ENCODE measurements around the gene FOXO3.

The FOXO3 gene

GRCh38 chr6:108604156-108604555 lies 43.4 kb downstream of the FOXO3 start:
- DNase-seq = no peak

- no peak for DNase-seq
These were observed 45.6 kb downstream of the FOXO3 start for GRCh38 chr6:108606250-108606690.

DNA sequence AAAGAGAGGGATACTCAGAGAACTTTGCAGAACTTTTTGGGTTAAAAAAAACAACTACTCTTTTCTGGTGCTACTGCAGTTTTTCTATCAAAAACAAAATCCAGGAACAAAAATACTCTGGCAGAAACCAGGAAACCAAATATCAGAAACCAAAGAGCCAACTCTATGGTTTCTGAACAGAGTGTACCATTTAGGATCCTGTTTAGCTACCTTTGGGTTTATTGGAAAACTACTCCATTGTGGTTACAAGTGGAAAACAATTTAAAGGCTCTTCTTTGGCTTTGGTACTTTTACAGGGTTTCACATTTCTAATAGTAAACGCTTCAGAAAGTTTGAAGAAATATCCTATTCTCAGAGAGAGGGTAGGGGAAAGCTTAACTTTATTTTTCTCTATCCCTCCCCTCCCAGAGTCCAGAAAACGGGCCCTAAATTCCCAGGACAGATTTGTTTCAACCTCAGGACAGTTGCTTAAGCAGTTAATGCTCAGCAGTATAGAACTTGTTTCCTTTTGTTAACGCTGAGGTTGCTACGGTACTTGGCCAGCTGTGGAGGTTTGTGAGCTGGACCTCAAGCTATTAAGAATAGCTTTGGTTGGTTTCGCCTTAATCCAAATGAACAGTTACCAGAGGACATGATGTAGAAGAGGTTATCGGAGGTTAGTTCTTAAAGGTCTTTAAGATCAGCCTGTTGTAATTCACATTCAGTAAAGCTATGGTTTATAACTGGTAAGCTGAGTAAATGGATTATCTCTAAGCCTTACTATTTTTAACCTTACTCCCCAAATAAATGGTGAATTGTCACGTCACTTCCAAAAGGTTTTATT lies 47.9 kb downstream of the FOXO3 start:
- no peak for DNase-seq

DNA sequence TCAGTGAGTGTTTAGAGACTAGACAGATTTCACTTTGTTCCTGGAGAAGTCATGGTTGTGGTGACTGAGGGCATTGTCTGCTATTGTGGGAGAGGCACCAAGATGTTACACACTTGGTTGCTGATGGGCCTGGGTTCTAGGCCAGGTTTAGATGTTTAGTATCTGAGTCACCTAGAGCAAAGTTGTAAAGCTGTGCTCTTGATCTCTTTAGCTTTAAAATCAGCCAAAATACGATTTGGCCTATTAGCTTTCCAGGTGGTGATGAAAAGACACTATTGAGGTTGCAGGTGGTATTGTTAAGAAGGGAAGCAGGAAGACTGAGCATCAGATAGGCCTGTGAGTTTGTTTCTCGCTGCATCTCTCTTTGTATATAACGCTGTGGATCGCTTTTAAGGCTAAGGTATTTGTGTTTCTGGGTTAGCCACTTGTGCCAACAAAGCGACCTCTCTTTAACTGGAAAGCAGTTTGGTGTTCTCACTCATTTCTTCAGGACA lies 48.6 kb downstream of the FOXO3 start:
- no peak for DNase-seq

DNA sequence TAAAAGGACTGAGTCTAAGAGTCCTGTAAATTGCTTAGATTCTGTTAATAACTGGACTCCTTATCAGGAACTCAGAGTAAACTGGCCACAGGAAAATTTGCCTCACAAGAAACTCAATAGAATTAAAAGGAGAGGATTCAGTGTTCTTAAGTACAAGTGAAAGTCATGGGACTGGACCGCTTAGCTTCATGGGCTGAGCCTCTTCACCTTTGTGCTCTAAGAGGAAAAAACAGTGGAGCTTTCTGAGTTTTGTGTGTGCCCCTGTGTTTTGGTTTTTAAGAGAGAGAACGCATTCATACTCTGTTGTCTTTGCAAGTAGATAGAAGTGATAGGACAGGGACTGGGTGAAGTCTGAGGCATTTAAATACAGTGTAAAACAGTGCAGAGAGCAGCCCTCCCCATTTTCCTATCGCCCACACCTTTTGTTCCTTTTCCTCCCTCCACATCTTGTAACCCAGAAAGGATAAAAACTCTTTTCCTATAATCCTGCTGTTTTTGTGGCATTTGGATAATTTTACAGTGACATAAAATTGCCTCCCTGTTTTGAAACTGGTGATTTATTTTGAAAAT lies 49.6 kb downstream of the FOXO3 start:
- DNase-seq = no peak

DNA sequence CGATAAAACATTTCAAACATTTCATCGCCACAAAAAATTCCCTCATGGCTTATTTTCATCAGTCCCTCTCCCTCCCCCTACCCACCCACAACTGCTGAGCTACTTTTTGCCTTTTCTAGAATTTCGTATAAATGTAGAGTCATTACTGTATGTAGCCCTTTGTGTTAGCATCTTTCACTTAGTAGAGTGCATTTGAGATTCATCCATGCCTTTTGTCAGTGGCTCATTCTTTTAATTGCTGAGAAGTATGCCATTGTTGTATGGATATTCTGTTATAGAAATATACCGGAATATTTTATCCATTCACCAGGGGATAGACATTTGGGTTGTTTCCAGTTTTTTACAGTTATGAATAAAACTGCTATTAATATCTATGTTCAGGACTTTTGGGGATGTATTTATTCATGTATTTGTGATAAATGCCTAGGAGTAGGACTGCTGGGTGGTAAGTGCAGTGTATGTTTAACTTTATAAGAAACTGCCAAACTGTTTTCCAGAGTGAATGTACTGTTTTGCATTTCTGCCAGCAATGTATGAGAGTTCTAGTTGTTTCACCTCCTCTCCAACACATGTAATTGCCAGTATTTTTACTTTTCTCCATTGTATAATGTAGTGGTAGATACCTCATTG lies 50.4 kb downstream of the FOXO3 start:
- no peak for DNase-seq

- DNase-seq = no peak
These were observed 52.1 kb downstream of the FOXO3 start for GRCh38 chr6:108612852-108613251.

DNA sequence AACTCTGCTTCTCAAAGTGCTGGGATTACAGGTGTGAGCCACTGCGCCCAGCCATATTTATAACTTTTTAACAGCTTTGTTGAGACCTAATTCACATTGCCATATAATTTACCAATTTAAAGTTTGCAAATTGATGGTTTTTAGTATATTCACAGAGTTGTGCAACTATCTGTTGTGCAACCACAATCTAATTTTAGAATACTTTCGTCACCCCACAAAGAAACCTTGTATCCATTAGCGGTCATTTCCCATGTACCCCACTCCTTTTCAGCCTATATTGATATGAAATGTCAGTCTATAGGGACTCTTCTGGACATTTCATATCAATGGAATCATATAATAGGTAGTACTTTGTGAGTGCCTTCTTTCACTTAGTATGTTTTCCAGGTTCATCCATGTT lies 55.8 kb downstream of the FOXO3 start:
- DNase-seq = no peak

DNA sequence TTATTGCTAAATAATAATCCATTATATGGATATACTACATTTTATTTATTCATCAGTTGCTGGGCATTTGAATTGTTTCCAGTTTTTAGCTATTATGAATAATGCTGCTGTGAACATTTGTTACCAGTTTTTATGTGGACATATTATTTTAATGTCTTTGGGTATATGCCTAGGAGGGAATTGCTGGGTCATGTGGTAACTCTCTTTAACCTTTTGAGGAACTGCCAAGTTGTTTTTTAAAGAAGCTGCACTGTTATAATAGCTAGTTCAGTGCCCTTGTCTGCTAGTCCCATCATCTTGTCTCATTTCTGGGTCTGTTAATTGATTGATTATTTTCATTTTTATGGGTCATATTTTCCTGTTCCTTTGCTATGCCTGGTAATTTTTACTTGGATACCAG lies 56.3 kb downstream of the FOXO3 start:
- DNase-seq = no peak

- no peak for DNase-seq
These were observed 58.0 kb downstream of the FOXO3 start for GRCh38 chr6:108618623-108619152.

- no peak for DNase-seq
These were observed 58.9 kb downstream of the FOXO3 start for GRCh38 chr6:108619431-108620197.

GRCh38 chr6:108621117-108621516 lies 60.4 kb downstream of the FOXO3 start:
- no peak for DNase-seq

DNA sequence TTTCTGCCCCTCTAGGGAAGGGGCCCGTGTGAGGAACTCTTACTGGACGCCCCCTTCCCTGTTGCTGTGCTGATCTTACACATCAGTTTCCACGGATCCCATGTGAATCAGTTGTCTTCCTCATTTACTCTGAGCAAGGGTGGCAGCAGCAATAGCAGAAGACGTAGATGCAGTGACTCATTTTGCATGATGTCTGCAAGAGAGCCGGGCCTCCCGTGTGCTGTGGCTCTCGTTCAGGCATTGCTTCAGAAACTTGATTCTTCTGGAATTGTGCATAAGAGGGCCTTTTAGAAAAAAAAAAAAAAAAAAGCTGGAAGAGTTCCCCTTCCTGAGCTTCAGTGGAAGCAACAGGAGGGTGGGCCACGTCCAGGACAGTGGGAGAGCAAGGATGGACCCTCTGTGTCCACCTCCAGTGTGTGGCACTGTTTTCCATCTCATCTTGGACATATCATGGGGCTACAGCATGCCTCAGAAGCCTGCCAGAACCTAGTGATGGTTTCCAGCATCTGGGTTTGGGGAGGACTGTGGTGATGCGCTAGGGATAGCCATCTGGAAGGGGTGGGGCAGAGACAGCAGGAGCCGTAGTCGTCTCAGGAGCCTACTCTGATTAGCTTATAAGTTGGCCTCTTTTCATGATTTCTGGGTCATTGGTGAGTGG lies 62.1 kb downstream of the FOXO3 start:
- DNase-seq = no peak

GRCh38 chr6:108623995-108624394 lies 63.3 kb downstream of the FOXO3 start:
- DNase-seq = no peak

- DNase-seq = no peak
These were observed 64.9 kb downstream of the FOXO3 start for GRCh38 chr6:108625581-108625980.

GRCh38 chr6:108626777-108627176 lies 66.1 kb downstream of the FOXO3 start:
- no peak for DNase-seq

DNA sequence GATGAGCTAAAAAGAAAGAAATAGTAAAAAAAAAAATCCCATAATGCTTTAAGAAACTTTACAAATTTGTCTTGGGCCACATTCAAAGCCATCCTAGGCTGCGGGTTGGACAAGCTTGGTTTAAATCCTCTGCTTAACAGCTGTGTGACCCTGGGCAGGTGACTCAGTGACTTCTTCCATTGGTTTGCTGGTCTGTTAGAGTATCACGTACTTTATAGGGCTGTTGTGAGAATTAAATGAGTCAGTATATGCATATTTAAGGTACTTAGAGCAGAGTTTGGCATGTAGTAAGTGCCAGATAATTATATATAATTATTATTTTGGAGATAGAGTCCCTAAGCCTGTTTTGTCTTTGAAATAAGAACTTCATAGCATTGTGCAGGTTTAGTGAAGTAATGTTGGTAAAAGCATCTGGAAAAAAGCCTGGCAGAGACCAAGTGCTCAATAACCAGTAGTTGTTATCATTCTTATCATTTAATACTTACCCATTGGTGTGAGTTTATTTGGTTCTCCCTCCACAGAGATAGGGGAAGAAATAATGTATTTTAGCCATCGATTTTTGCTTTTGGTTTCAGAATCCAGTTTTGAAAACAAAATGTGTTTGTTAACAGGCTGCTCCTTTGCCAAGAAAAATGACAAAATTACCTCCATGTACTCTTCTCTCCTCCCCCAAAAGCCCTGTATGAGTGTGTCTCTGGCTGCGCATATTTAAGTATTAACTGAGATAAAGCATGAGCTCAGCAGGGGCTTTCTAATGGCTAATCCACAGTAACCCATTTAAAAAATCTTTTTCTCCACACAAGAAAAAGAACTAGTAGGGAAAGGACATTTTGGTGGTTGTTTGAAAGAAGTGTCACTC lies 67.2 kb downstream of the FOXO3 start:
- no peak for DNase-seq

DNA sequence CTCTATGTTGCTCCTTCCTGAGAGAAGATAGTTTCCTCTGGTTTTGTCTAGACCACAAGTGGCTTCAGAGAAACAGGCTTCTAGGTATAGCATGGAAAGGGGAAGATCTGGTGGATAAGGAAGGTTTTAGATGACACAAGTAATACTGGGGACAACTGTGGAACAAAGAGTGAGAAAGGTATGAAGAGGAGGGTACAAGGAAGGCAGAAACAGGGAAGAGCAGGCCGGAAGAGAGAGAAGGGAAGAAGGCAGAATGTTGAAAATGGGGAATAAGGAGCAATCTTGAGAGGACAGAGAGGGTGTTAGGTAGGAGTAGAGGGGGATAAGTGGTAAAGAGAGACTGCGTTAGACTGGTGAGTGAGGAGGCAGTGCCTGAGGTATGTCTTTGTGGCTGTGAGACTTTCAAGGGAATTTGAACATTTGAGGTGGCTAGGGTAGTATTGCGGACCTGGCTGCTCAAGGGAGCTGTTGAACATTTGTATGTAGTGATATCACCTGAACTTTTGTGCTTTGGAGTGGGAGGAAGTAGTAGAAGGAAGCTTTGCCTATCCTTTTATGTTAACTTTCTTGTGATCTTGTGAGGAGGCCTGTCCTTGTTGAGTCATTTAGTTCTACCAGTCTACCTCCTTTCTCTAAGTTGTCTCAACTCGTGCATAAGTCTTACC lies 69.5 kb downstream of the FOXO3 start:
- no peak for DNase-seq

- DNase-seq = no peak
These were observed 71.7 kb downstream of the FOXO3 start for GRCh38 chr6:108632441-108632840.

- DNase-seq = no peak
These were observed 72.7 kb downstream of the FOXO3 start for GRCh38 chr6:108633436-108633835.
